Measurements from ENCODE around the gene CPNE8.

Gene CPNE8

GRCh38 chr12:38892976-38893375, 12.4 kb downstream of the CPNE8 start:
- no peak for DNase-seq

GRCh38 chr12:38892087-38892786, 13.2 kb downstream of the CPNE8 start:
- DNase-seq = no peak

GRCh38 chr12:38890102-38890855, 15.1 kb downstream of the CPNE8 start:
- no peak for DNase-seq

- DNase-seq = no peak
Measured at GRCh38 chr12:38889297-38889815, 16.0 kb downstream of the CPNE8 start.

GRCh38 chr12:38887770-38888169, 17.6 kb downstream of the CPNE8 start:
- no peak for DNase-seq

- DNase-seq = no peak
Measured at GRCh38 chr12:38886931-38887330, 18.5 kb downstream of the CPNE8 start.

- no peak for DNase-seq
Measured at GRCh38 chr12:38886064-38886463, 19.3 kb downstream of the CPNE8 start.

- DNase-seq = no peak
Measured at GRCh38 chr12:38884666-38885065, 20.7 kb downstream of the CPNE8 start.

- DNase-seq = no peak
Measured at GRCh38 chr12:38883629-38884134, 21.7 kb downstream of the CPNE8 start.

- DNase-seq = no peak
Measured at GRCh38 chr12:38880288-38880687, 25.1 kb downstream of the CPNE8 start.

- DNase-seq = no peak
Measured at GRCh38 chr12:38878986-38879385, 26.4 kb downstream of the CPNE8 start.

- DNase-seq = no peak
Measured at GRCh38 chr12:38878333-38878705, 27.1 kb downstream of the CPNE8 start.

- no peak for DNase-seq
Measured at GRCh38 chr12:38875586-38876228, 29.7 kb downstream of the CPNE8 start.

- DNase-seq = no peak
Measured at GRCh38 chr12:38872561-38872960, 32.8 kb downstream of the CPNE8 start.

GRCh38 chr12:38872156-38872555, 33.2 kb downstream of the CPNE8 start:
- DNase-seq = no peak

GRCh38 chr12:38869036-38869435, 36.4 kb downstream of the CPNE8 start:
- DNase-seq = no peak

GRCh38 chr12:38850461-38850860, 54.9 kb downstream of the CPNE8 start:
- DNase-seq = no peak

GRCh38 chr12:38847247-38847646, 58.1 kb downstream of the CPNE8 start:
- DNase-seq = no peak

- DNase-seq = no peak
Measured at GRCh38 chr12:38844267-38844666, 61.1 kb downstream of the CPNE8 start.

- no peak for DNase-seq
Measured at GRCh38 chr12:38838056-38838850, 67.1 kb downstream of the CPNE8 start.

GRCh38 chr12:38831715-38832114, 73.7 kb downstream of the CPNE8 start:
- DNase-seq = no peak

GRCh38 chr12:38825006-38825405, 80.4 kb downstream of the CPNE8 start:
- no peak for DNase-seq

- no peak for DNase-seq
Measured at GRCh38 chr12:38823738-38824137, 81.7 kb downstream of the CPNE8 start.

Measured in retina (tissue), 1 donor.